GM13976 (cell line): ENCODE results near the gene CYTH3.

Experiments
- DNase-seq: peaks from one replicate; pipeline ENCODE4 v3.0.0; 2012; ENCODE audit warnings: low spot score
- in situ Hi-C: fragments of 300-500 bp; cut with MboI; formaldehyde crosslinking; loops from one replicate; pipeline ENCODE4 v1.12.0; 2022; ENCODE audit warnings: low sequenced_read_pairs, mixed read lengths, inconsistent platforms; ENCODE audit not compliant: unreplicated experiment
- TF ChIP-seq, protein P1 (sequence below): IDR thresholded peaks from 2 replicates; pipeline ENCODE4 v1.5.1; 2012; ENCODE audit warnings: borderline replicate concordance, mild to moderate bottlenecking; ENCODE audit not compliant: insufficient read depth; ENCODE audit errors: extremely low read depth, missing control alignments, control extremely low read depth

Gene CYTH3

DNA sequence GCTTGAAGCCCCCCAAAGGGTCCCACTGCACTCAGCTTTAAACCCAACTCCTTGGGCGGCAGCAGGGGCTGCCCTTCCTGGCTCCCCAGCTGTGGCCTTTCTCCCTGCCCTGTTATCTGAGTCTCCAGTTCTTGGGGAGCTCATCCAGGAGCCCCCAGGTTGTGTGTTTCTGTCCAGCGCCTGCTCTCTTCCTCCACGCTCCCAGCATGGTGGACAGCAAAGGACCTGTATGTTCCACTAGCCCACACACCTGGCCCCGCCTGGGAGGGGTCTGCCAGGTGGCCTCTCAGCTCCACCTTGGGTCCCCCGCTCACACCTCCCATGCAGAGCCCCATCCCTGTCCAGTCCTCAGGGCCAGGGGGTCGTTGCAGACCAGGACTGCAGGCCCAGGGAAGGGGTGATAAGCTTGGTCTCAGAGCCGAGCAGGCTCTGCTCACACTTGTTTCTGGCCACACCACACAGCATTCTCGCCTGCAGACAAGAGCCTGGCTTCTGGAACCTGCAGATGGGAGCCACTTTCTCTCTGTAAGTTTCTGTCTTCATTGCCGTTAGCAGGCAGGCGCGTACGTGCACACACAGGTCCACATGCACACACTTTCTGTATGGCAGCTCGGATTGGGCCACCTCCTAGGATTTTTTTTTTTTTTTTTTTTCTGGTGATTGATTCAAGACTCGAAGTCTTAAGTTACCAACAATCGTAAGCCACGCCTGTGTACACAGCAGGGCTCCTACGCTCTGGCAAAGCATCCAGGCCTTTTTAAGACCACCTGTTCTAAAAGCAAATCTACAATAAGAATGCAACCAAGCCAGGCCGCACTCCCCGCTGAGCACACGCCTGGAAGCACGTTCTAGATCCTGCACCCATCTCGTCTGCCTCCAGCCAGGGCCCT is 104.6 kb downstream of the CYTH3 start:
- in situ Hi-C loops, result no loop called here
- DNase-seq, result no peak
- TF ChIP-seq, protein P1, sequence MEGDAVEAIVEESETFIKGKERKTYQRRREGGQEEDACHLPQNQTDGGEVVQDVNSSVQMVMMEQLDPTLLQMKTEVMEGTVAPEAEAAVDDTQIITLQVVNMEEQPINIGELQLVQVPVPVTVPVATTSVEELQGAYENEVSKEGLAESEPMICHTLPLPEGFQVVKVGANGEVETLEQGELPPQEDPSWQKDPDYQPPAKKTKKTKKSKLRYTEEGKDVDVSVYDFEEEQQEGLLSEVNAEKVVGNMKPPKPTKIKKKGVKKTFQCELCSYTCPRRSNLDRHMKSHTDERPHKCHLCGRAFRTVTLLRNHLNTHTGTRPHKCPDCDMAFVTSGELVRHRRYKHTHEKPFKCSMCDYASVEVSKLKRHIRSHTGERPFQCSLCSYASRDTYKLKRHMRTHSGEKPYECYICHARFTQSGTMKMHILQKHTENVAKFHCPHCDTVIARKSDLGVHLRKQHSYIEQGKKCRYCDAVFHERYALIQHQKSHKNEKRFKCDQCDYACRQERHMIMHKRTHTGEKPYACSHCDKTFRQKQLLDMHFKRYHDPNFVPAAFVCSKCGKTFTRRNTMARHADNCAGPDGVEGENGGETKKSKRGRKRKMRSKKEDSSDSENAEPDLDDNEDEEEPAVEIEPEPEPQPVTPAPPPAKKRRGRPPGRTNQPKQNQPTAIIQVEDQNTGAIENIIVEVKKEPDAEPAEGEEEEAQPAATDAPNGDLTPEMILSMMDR, result no peak

- DNase-seq, result no peak
- in situ Hi-C loops, result no loop called here
- TF ChIP-seq, protein P1, result no peak
These were observed 105.3 kb downstream of the CYTH3 start for GRCh38 chr7:6167004-6167551.

- in situ Hi-C loops, result no loop called here
- TF ChIP-seq, protein P1, result no peak
- DNase-seq, result no peak
These were observed 106.0 kb downstream of the CYTH3 start for GRCh38 chr7:6166443-6166891.

- no peak for DNase-seq
- TF ChIP-seq, protein P1, result no peak
- in situ Hi-C loops, result no loop called here
These were observed 106.7 kb downstream of the CYTH3 start for GRCh38 chr7:6165521-6166320.

DNA sequence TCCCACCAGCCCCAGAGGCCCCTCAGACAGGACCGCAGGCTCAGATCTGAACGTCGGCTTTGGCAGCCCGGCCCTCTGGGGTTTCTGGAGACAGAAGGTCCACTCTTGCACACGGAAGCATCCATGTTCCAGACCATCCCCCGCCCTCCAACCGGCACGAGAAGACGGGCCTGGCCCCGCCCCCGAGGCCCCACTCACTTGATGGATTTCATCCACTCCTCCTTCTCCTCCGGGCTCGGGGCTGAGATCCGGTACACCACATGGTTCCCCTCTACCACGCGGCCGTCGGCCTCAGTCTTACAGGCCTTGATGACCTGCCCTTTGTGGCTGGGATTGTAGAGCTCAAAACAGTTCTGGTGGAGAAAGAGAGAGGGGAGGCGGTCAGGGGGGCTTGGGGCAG is 107.3 kb downstream of the CYTH3 start:
- in situ Hi-C loops, result no loop called here
- no peak for DNase-seq
- TF ChIP-seq, protein P1, result no peak

DNA sequence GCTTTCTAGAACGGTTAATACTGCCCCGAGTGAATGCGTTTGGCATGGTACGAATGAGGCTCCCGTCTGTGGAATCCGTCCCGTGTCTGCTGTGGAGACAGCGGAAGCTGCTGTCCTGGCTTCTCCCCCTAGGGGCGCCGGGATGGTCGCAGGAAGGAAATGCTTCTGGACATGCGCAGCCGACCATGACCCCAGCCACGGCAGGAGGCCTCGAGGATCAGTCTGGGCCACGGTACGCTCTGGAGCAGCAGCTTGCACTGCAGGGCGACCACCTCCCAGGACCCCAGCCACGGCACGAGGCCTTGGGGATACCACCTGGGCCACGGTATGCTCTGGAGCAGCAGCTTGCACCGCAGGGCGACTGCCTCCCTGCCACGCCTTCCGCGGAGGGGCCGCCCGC is 107.9 kb downstream of the CYTH3 start:
- no peak for DNase-seq
- in situ Hi-C loops, result no loop called here
- TF ChIP-seq, protein P1, result no peak
